Sigmoid colon (tissue), 7 donors: ENCODE data around the gene KCNK18. TPM values are rescaled to one million over a fixed set of nuclear protein-coding genes. Genes with fewer than 3 reads are reported as not detected.

ENCODE experiments used
- DNase-seq: peaks from one replicate; pipeline ENCODE4 v3.0.0-alpha.2; 2019
- H3K27ac ChIP-seq, 4 donors: fragments of 200-600 bp; sonication (generic); one replicate each; pipeline ENCODE4 v1.5.1; 2016 to 2019; ENCODE audit warnings: mild to moderate bottlenecking in 1 of 4
- H3K27me3 ChIP-seq, 3 donors: fragments of 200-600 bp; sonication (generic); one replicate each; pipeline ENCODE4 v1.5.1; 2019; ENCODE audit warnings: mild to moderate bottlenecking in 1 of 3
- H3K36me3 ChIP-seq, 4 donors: fragments of 200-600 bp; sonication (generic); one replicate each; pipeline ENCODE4 v1.5.1; 2016 to 2019
- H3K4me1 ChIP-seq, 4 donors: fragments of 200-600 bp; sonication (generic); one replicate each; pipeline ENCODE4 v1.5.1; 2017 to 2019
- H3K4me3 ChIP-seq, 4 donors: fragments of 200-600 bp; sonication (generic); one replicate each; pipeline ENCODE4 v1.5.1; 2017 to 2019; ENCODE audit warnings: mild to moderate bottlenecking in 2 of 4, moderate library complexity in 1 of 4
- H3K9me3 ChIP-seq, 4 donors: fragments of 200-600 bp in 3 of 4; sonication (generic) in 3 of 4; one replicate each; pipeline versions ENCODE4 v1.5.1 to v1.6.1; 2013 to 2019
- EP300 ChIP-seq, 4 donors: sonication (generic); formaldehyde crosslinking; IDR thresholded peaks; one replicate each; pipeline ENCODE4 v1.6.1; 2017; ENCODE audit warnings: antibody characterized with exemption in 4 of 4
- POLR2A ChIP-seq, 2 donors: fragments of 450-650 bp; IDR thresholded peaks; one replicate each; pipeline ENCODE4 v1.6.1; 2016; ENCODE audit warnings: antibody characterized with exemption in 2 of 2, mild to moderate bottlenecking in 2 of 2, moderate library complexity in 2 of 2
- POLR2AphosphoS5 ChIP-seq, 4 donors: sonication (generic); formaldehyde crosslinking; IDR thresholded peaks; one replicate each; pipeline ENCODE4 v1.6.1; 2017; ENCODE audit warnings: antibody characterized with exemption in 4 of 4
- WGBS, 2 donors: extraction: QIAGEN DNeasy Blood & Tissue Kit; methylation state at CpG; one replicate each; pipeline ENCODE4 v1.1.7; 2013; 5-methylcytosine and 5-hydroxymethylcytosine counted together
- intact Hi-C: fragments of 100-400 bp; cut with DNase I; formaldehyde crosslinking; loops from one replicate; pipeline ENCODE4 v1.15.1; 2023
- polyA plus RNA-seq, 3 donors: library from polyadenylated mRNA; stranded (reverse); fragments of 200-250 nt; gene quantifications; one replicate each; pipeline ENCODE4 v1.2.3, GENCODE V29; 2013
- total RNA-seq, 4 donors: library from RNA; depleted of rRNA; stranded (reverse); fragments of >200 nt; gene quantifications; one replicate each; pipeline ENCODE4 v1.1.0, GENCODE V29; 2016
- TF ChIP-seq, protein P1 (sequence below), 4 experiments: fragments of 450-650 bp in 3 of 4; fragments of 200-600 bp in 1 of 4; IDR thresholded peaks; one replicate each; pipeline ENCODE4 v1.5.1; 2016 to 2019; ENCODE audit warnings: antibody characterized with exemption in 4 of 4, mild to moderate bottlenecking in 3 of 4, moderate library complexity in 2 of 4
- donor health status: healthy with polysubstance abuse.
- donor health status: Bipolar disorder and iron deficiency.
- donor health status: healthy.

The KCNK18 gene
- total and polyA plus RNA-seq, 7 donors, result not detected

DNA sequence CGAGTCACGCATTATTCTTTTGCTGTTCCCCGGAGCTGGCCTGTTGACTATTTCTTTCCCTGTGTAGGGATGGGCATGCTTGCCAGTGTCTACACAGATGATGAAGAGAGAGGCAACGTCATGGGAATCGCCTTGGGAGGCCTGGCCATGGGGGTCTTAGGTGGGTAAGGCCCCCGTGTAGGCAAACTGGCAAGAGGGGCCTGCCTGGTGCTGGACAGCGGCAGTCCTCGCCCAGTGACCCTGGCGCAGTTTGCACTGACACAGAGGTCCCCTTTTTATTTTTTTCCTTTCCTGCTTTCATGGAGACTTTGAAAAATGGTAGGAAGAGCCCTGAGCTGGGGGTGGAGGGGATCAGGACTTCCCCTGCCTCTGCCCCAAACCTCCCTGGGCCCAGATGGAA, 57.0 kb downstream of the KCNK18 start:
- DNase-seq, result no peak
- peaks cover 0 to 8% (median 0%) of the 10 kb centered on the region in 3 donors for H3K27me3 ChIP-seq

DNA sequence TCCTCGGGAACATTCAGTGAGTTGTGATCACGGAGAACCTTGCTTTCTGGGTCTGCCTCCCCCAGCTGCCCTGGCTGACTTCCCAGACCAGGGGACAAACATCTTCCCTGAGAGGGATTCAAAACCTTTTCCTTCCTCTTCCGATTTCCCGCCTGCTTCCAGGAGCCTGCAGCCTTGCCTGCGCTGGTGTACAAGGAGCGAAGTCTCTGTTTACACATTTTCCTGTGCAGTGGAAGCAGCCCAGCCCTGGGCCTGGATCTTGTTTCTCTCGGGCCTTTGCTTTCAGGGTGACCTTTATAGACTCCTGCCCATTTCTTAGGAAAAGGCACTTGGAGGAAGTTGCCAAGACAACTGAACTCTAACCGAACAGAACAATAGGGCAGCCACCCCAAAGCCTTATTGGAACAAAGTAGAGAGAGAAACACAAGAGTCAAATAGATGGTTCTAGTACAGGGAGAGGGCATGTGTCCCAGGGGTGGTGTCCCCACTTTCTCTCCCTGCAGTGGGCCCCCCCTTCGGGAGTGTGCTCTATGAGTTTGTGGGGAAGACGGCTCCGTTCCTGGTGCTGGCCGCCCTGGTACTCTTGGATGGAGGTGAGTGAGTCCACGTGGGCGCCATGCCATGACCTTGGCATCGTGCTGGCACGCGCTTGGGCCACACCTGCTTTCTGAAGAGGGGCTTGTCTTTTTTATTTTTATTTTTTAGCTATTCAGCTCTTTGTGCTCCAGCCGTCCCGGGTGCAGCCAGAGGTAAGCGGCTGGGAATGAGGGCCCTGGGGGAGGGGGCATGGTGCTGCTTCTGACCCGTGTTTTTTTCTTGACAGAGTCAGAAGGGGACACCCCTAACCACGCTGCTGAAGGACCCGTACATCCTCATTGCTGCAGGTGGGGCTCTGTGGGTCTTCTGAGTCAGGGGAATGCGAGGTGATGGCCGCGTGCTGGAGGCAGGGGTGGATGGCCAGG, 57.8 kb downstream of the KCNK18 start:
- Histone ChIP-seq H3K9me3 (no peaks in the 10 kb centered on the region), H3K4me3 (no peak overlapping the region), H3K36me3 (no peaks in the 10 kb centered on the region), H3K27ac (no peak overlapping the region), H3K27me3 (peaks cover 0 to 11% (median 0%) of the 10 kb centered on the region in 3 donors), H3K4me1 (no peaks in the 10 kb centered on the region)
- intact Hi-C loops, result no loop called here
- WGBS, 2 donors, result 74 to 82% methylated on average over 26 of the region's 26 CpGs
- TF ChIP-seq, protein P1, sequence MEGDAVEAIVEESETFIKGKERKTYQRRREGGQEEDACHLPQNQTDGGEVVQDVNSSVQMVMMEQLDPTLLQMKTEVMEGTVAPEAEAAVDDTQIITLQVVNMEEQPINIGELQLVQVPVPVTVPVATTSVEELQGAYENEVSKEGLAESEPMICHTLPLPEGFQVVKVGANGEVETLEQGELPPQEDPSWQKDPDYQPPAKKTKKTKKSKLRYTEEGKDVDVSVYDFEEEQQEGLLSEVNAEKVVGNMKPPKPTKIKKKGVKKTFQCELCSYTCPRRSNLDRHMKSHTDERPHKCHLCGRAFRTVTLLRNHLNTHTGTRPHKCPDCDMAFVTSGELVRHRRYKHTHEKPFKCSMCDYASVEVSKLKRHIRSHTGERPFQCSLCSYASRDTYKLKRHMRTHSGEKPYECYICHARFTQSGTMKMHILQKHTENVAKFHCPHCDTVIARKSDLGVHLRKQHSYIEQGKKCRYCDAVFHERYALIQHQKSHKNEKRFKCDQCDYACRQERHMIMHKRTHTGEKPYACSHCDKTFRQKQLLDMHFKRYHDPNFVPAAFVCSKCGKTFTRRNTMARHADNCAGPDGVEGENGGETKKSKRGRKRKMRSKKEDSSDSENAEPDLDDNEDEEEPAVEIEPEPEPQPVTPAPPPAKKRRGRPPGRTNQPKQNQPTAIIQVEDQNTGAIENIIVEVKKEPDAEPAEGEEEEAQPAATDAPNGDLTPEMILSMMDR (IDR thresholded peaks at IDR 0.05), result no peak
- no peak for DNase-seq

More for the DNA sequence above, 57.0 kb downstream of the KCNK18 start:
- H3K4me1 ChIP-seq, result no peaks in the 10 kb centered on the region
- 70 to 75% methylated on average over 9 of the region's 9 CpGs for WGBS, 2 donors
- intact Hi-C loops, result no loop called here
- TF ChIP-seq POLR2AphosphoS5 (IDR thresholded peaks at IDR 0.05), result no peak
- TF ChIP-seq EP300 (IDR thresholded peaks at IDR 0.05), result no peak
- TF ChIP-seq, protein P1 (IDR thresholded peaks at IDR 0.05), result no peak
- no peak for TF ChIP-seq POLR2A (IDR thresholded peaks at IDR 0.05)
- H3K27ac ChIP-seq, result no peak overlapping the region
- no peaks in the 10 kb centered on the region for H3K9me3 ChIP-seq
- no peak overlapping the region for H3K4me3 ChIP-seq
- no peaks in the 10 kb centered on the region for H3K36me3 ChIP-seq

DNA sequence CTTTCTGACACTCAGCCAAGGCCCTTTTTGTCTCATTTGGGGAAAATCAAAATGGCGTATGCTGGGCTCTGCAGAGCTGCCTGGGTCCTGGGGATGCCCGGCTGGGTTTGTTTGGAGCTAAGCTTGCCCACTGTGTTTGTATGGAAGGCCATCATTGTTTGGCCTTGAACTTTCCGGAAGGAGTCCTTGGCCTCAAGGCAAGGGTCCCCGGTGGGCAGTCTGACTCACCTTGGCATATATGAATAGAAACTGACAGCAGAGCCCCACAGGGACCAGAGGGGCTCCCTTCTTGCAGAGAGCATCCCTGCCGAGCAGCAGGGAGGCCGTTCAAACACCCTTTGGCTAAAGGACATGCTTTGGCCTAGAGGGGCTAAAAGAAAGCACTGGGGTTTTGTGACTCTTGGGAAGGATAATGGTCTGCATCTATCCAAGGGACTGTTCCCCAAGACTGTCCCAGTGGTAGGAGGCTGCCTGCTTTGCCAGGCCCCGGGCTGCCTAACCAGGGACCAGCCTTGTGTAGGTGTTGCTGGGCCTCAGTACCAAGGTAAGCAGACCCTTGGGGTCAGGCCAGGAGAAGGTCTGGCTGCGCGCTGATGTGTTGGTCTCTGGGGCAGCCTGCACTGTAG, 58.7 kb downstream of the KCNK18 start:
- Histone ChIP-seq H3K27ac (no peak overlapping the region), H3K27me3 (peaks cover 0 to 18% (median 0%) of the 10 kb centered on the region in 3 donors), H3K36me3 (no peaks in the 10 kb centered on the region), H3K9me3 (no peaks in the 10 kb centered on the region), H3K4me1 (no peaks in the 10 kb centered on the region), H3K4me3 (no peak overlapping the region)
- no peak for DNase-seq
- TF ChIP-seq EP300 (IDR thresholded peaks at IDR 0.05) (no peak), POLR2AphosphoS5 (IDR thresholded peaks at IDR 0.05) (no peak), POLR2A (IDR thresholded peaks at IDR 0.05) (no peak)
- TF ChIP-seq, protein P1 (IDR thresholded peaks at IDR 0.05), result no peak
- intact Hi-C loops, result no loop called here
- WGBS, 2 donors, result 95% methylated on average over 9 of the region's 9 CpGs

DNA sequence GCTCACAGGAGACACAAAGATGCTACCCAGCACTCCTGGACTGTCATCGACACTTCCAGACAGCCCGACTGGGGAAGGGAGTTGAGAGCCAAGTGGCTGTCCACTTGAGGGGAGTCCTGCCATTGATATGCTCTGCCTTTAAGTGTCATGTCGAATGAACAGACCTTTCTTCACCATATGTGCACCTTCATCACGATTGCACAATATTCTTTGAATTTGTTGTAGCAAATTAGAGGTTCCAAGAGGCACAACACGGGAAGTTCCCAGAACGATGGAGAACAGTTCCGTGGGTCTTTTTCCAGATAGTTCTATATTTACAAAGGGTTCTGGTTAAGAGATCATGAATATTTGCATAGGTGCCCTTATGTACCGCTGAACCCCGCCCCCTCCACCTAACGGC, 59.6 kb downstream of the KCNK18 start:
- H3K27ac ChIP-seq, result no peak overlapping the region
- no peaks in the 10 kb centered on the region for H3K4me1 ChIP-seq
- H3K9me3 ChIP-seq, result no peaks in the 10 kb centered on the region
- TF ChIP-seq EP300 (IDR thresholded peaks at IDR 0.05) (no peak), POLR2AphosphoS5 (IDR thresholded peaks at IDR 0.05) (no peak), POLR2A (IDR thresholded peaks at IDR 0.05) (no peak)
- TF ChIP-seq, protein P1 (IDR thresholded peaks at IDR 0.05), result no peak
- WGBS, 2 donors, result 77 to 89% methylated on average over 10 of the region's 10 CpGs
- DNase-seq, result no peak
- peaks cover 0 to 27% (median 6%) of the 10 kb centered on the region in 3 donors for H3K27me3 ChIP-seq
- no peak overlapping the region for H3K4me3 ChIP-seq
- intact Hi-C loops, result no loop called here
- H3K36me3 ChIP-seq, result no peaks in the 10 kb centered on the region
